Measurements from ENCODE around the gene GLRA3.

Gene GLRA3

GRCh38 chr4:174629265-174629664, 199.8 kb downstream of the GLRA3 start:
- TF ChIP-seq FOXP2 (optimal IDR thresholded peaks at IDR 0.05; ENCODE audit: borderline replicate concordance, extremely low read depth, extremely low read length, insufficient read depth) = no peak
- TF ChIP-seq POLR2AphosphoS5 (IDR thresholded peaks at IDR 0.05; ENCODE audit: low read depth, low read length) = no peak
- no peak for TF ChIP-seq SIN3A (IDR thresholded peaks at IDR 0.05; ENCODE audit: borderline replicate concordance, insufficient read depth, low read length)
- TF ChIP-seq TAF1 (IDR thresholded peaks at IDR 0.05; ENCODE audit: borderline replicate concordance, insufficient read depth, low read length) = no peak
- no peak for TF ChIP-seq REST (IDR thresholded peaks at IDR 0.05; ENCODE audit: insufficient read depth in 1 of 2, low read depth in 2 of 2, low read length in 2 of 2)

DNA sequence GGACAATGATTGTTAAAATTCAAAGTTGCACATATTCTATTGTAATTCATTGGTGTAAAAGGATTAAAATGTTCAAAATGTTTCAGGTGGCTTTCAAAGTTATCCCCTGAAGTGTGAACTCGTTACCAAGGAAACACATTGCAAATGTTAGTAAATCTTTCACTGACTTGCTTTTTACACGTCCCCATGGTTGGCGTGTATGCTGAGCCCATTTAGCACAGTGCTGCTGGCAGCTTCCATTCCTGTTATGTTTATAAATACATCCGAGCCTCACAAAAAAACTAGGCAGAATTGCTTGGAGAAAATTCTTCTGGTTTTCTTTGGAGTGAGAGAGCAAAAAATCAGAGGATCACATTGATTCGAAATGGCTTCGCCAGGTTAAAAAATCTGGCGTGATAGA, 200.9 kb downstream of the GLRA3 start:
- no peak for TF ChIP-seq POLR2AphosphoS5 (IDR thresholded peaks at IDR 0.05; ENCODE audit: low read depth, low read length)

DNA sequence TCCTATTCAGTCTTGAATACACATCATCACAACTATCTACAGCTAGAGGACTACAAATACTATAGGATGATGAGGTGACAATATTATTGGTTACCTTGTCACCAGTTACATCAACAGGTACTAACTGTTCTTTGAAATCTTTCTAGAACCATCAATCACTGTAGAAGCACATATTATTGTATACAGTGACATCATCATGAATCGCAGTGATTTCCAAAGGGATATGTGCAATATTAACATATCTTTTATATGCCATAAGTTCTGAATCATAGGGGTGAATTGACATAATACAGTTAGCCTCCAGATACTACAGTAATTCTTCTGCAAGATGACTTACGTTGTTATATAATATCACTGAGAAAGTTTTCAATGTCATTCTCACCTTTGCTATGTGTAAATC, 201.6 kb downstream of the GLRA3 start:
- no peak for TF ChIP-seq REST (IDR thresholded peaks at IDR 0.05; ENCODE audit: insufficient read depth in 1 of 2, low read depth in 2 of 2, low read length in 2 of 2)
- no peak for TF ChIP-seq TAF1 (IDR thresholded peaks at IDR 0.05; ENCODE audit: borderline replicate concordance, insufficient read depth, low read length)
- no peak for TF ChIP-seq FOXP2 (optimal IDR thresholded peaks at IDR 0.05; ENCODE audit: borderline replicate concordance, extremely low read depth, extremely low read length, insufficient read depth)
- TF ChIP-seq SIN3A (IDR thresholded peaks at IDR 0.05; ENCODE audit: borderline replicate concordance, insufficient read depth, low read length) = no peak
- no peak for TF ChIP-seq POLR2AphosphoS5 (IDR thresholded peaks at IDR 0.05; ENCODE audit: low read depth, low read length)

DNA sequence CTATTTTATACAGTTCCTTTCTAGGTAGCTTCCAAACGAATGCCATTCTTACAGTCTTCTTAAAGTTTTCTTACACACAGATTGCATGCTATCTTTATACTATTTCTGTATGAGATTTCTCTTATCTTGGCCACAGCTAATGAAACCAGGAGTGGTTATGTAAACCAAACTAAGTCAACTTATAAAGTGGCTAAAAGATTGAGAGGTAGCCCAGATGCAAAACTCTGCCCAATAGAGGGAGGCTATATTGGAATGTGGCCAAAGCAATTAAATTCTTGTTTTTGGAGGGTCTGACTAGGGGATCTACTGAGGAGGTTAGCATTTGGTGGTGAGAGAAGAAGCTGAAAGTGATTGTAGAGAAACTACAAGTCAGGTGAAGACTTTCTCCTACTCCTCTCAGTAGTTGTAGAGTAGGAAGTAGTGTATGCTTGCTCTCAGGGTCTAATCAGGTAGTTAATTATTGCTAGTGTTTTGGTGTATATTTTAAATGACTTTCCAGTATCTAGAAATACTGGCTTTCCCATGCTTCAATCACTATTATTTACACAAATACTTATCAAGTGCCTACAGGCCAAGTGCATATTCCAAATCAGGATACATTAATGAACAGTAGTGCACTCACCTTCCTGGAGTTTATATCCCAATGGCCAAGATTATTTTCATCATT, 202.6 kb downstream of the GLRA3 start:
- no peak for TF ChIP-seq POLR2AphosphoS5 (IDR thresholded peaks at IDR 0.05; ENCODE audit: low read depth, low read length)
- TF ChIP-seq REST (IDR thresholded peaks at IDR 0.05; ENCODE audit: insufficient read depth in 1 of 2, low read depth in 2 of 2, low read length in 2 of 2) = no peak
- no peak for TF ChIP-seq FOXP2 (optimal IDR thresholded peaks at IDR 0.05; ENCODE audit: borderline replicate concordance, extremely low read depth, extremely low read length, insufficient read depth)
- TF ChIP-seq SIN3A (IDR thresholded peaks at IDR 0.05; ENCODE audit: borderline replicate concordance, insufficient read depth, low read length) = no peak
- TF ChIP-seq TAF1 (IDR thresholded peaks at IDR 0.05; ENCODE audit: borderline replicate concordance, insufficient read depth, low read length) = no peak

DNA sequence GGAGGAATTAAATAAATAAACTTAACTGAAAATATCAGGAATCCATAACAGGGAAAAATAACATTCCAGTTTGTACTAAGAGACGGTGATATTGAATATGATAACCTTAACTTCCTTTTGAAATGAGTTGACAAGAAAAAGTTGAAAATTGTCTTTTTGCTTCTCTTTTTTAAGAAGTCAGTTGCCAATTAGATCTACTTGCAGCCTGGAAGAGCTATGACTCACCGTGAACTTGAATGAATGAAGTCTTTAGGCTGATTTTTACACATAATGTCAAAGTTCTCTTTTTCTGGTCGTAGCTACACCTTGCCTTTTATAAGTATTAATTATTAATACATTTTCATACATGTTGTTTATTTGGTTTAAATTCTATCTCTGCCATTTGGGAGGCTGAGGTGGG, 212.4 kb downstream of the GLRA3 start:
- TF ChIP-seq FOXP2 (optimal IDR thresholded peaks at IDR 0.05; ENCODE audit: borderline replicate concordance, extremely low read depth, extremely low read length, insufficient read depth) (no peak), REST (IDR thresholded peaks at IDR 0.05; ENCODE audit: insufficient read depth in 1 of 2, low read depth in 2 of 2, low read length in 2 of 2) (no peak), TAF1 (IDR thresholded peaks at IDR 0.05; ENCODE audit: borderline replicate concordance, insufficient read depth, low read length) (no peak), POLR2AphosphoS5 (IDR thresholded peaks at IDR 0.05; ENCODE audit: low read depth, low read length) (no peak), SIN3A (IDR thresholded peaks at IDR 0.05; ENCODE audit: borderline replicate concordance, insufficient read depth, low read length) (no peak)

All from PFSK-1 (cell line).